ENCODE results near the gene SLC35D2.

- TF ChIP-seq, protein P1, sequence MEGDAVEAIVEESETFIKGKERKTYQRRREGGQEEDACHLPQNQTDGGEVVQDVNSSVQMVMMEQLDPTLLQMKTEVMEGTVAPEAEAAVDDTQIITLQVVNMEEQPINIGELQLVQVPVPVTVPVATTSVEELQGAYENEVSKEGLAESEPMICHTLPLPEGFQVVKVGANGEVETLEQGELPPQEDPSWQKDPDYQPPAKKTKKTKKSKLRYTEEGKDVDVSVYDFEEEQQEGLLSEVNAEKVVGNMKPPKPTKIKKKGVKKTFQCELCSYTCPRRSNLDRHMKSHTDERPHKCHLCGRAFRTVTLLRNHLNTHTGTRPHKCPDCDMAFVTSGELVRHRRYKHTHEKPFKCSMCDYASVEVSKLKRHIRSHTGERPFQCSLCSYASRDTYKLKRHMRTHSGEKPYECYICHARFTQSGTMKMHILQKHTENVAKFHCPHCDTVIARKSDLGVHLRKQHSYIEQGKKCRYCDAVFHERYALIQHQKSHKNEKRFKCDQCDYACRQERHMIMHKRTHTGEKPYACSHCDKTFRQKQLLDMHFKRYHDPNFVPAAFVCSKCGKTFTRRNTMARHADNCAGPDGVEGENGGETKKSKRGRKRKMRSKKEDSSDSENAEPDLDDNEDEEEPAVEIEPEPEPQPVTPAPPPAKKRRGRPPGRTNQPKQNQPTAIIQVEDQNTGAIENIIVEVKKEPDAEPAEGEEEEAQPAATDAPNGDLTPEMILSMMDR (IDR thresholded peaks at IDR 0.05; ENCODE audit: low read depth, low read length, poor library complexity, severe bottlenecking) = no peak
- no peak for TF ChIP-seq EZH2phosphoT487 (IDR thresholded peaks at IDR 0.05; ENCODE audit: borderline replicate concordance, low read length)
Observed at GRCh38 chr9:96430377-96430776, 46.9 kb upstream of the SLC35D2 start.

Data from DOHH2 (cell line).